Measurements from ENCODE around the gene ITIH1. TPM values are rescaled to one million over a fixed set of nuclear protein-coding genes. Genes with fewer than 3 reads are reported as not detected.

Gene ITIH1
- total and polyA plus RNA-seq, 2 of the 4 experiments (the other 2 are of a cell fraction), result not detected

GRCh38 chr3:52810923-52811322 is 33.5 kb downstream of the ITIH1 start:
- Histone ChIP-seq H3K18ac (ENCODE audit: low read depth, low read length) (no peak overlapping the region), H3K9ac (ENCODE audit: low read depth, low read length) (no peak overlapping the region), H3K14ac (replicated peaks; ENCODE audit: low read depth, low read length) (no peak overlapping the region), H3K36me3 (ENCODE audit: control insufficient read depth, insufficient read depth, low read length) (no peaks in the 10 kb centered on the region), H3K4ac (ENCODE audit: low read depth, low read length) (no peak overlapping the region), H3K27me3 (ENCODE audit: control insufficient read depth, insufficient read depth, low read length) (peaks cover 23% of the 10 kb centered on the region), H3K27ac (ENCODE audit: insufficient read depth, low read length) (no peak overlapping the region), H2AFZ (replicated peaks; ENCODE audit: low read length, poor library complexity) (no peak overlapping the region), H2BK15ac (ENCODE audit: low read depth, low read length) (no peak overlapping the region), H3K23ac (ENCODE audit: low read depth, low read length) (no peak overlapping the region), H2BK5ac (ENCODE audit: low read depth, low read length, poor library complexity, severe bottlenecking) (no peak overlapping the region), H3K9me3 (ENCODE audit: control insufficient read depth, insufficient read depth, low read length) (no peaks in the 10 kb centered on the region), H2AK5ac (ENCODE audit: low read depth, low read length) (no peak overlapping the region), H3K4me1 (ENCODE audit: control insufficient read depth, insufficient read depth, low read length) (no peaks in the 10 kb centered on the region), H3K9me1 (ENCODE audit: insufficient read depth, low read length) (no peaks in the 10 kb centered on the region), H2BK120ac (ENCODE audit: low read depth, low read length) (no peak overlapping the region), H4K5ac (ENCODE audit: low read depth, low read length) (no peak overlapping the region), H4K8ac (ENCODE audit: low read depth in 2 of 2, low read length in 2 of 2) (no peak overlapping the region), H2AK9ac (replicated peaks; ENCODE audit: low read depth, low read length, poor library complexity) (no peak overlapping the region), H3K79me1 (ENCODE audit: low read depth in 1 of 2, low read length in 2 of 2) (no peaks in the 10 kb centered on the region), H3K56ac (ENCODE audit: extremely low read depth, insufficient read depth, low read length) (no peak overlapping the region), H2BK20ac (ENCODE audit: low read depth, low read length) (no peak overlapping the region), H3K4me3 (ENCODE audit: insufficient read depth, low read depth, low read length) (no peak overlapping the region), H4K91ac (ENCODE audit: insufficient read depth, low read depth, low read length) (no peak overlapping the region), H4K20me1 (ENCODE audit: insufficient read depth, low read length) (no peaks in the 10 kb centered on the region), H3K4me2 (ENCODE audit: low read depth, low read length) (no peak overlapping the region)
- no peak for TF ChIP-seq RFX5 (IDR thresholded peaks at IDR 0.05; ENCODE audit: low read depth, low read length)
- no peak for TF ChIP-seq MXI1 (IDR thresholded peaks at IDR 0.05; ENCODE audit: borderline replicate concordance, low read depth, low read length)
- TF ChIP-seq MAZ (IDR thresholded peaks at IDR 0.05; ENCODE audit: borderline replicate concordance, low read depth, low read length), result no peak
- TF ChIP-seq USF2 (IDR thresholded peaks at IDR 0.05; ENCODE audit: low read depth, low read length), result no peak
- no peak for TF ChIP-seq MAFK (IDR thresholded peaks at IDR 0.05; ENCODE audit: low read depth, low read length)
- no peak for TF ChIP-seq CTCF (conservative IDR thresholded peaks at IDR 0.05; ENCODE audit: low read depth, low read length)
- no peak for TF ChIP-seq RAD21 (IDR thresholded peaks at IDR 0.05; ENCODE audit: low read length)
- TF ChIP-seq NFE2L2 (IDR thresholded peaks at IDR 0.05; ENCODE audit: low read depth, low read length), result no peak
- TF ChIP-seq BHLHE40 (IDR thresholded peaks at IDR 0.05; ENCODE audit: low read depth, low read length), result no peak
- no peak for TF ChIP-seq ELK1 (IDR thresholded peaks at IDR 0.05; ENCODE audit: borderline replicate concordance, low read depth, low read length)
- no peak for TF ChIP-seq RCOR1 (IDR thresholded peaks at IDR 0.05; ENCODE audit: insufficient replicate concordance, low read length)
- TF ChIP-seq SMC3 (IDR thresholded peaks at IDR 0.05; ENCODE audit: low read depth, low read length), result no peak
- TF ChIP-seq CEBPB (IDR thresholded peaks at IDR 0.05; ENCODE audit: low read depth, low read length), result no peak
- no peak for TF ChIP-seq POLR2A (IDR thresholded peaks at IDR 0.05; ENCODE audit: low read depth, low read length)
- no peak for TF ChIP-seq CHD1 (IDR thresholded peaks at IDR 0.05; ENCODE audit: low read depth, low read length)
- TF ChIP-seq FOS (IDR thresholded peaks at IDR 0.05; ENCODE audit: low read depth, low read length), result no peak
- WGBS, 2 experiments (ENCODE audit: extremely low coverage in 2 of 2, insufficient read length in 1 of 2), result 81% methylated on average over 8 of the region's 11 CpGs; no CpG with 5 or more reads in 1 of the 2 experiments
- ATAC-seq (ENCODE audit: low read depth) (no peak), DNase-seq (no peak)
- dilution Hi-C loops (cut with HindIII; ENCODE audit: low sequenced_read_pairs, unreplicated experiment), result no loop called here
- intact Hi-C loops (cut with micrococcal nuclease), result no loop called here
- ChIA-PET POLR2A (ENCODE audit: unreplicated experiment) (no interaction called here), CTCF (interaction anchor here (1.0 kb wide), 1 partner anchor 10 kb away, joined by 3 read pairs; no protein-coding TSS in a partner anchor)
- no TSS peak for BruUV-seq (replicated peaks)
- in situ Hi-C loops (cut with MboI; ENCODE audit: low sequenced_read_pairs), result no loop called here

All from IMR-90 (cell line).